ENCODE data around the gene AMACR. TPM values are rescaled to one million over a fixed set of nuclear protein-coding genes. Genes with fewer than 3 reads are reported as not detected.
"Not testable (repeated sequence)": the region's sequence is repeated elsewhere in the genome, so short reads cannot be mapped to it uniquely, and the experiment has no call there.

The AMACR gene
- total and polyA plus RNA-seq, 10 donors, result 3.1 to 9.9 (median 8.9) TPM

DNA sequence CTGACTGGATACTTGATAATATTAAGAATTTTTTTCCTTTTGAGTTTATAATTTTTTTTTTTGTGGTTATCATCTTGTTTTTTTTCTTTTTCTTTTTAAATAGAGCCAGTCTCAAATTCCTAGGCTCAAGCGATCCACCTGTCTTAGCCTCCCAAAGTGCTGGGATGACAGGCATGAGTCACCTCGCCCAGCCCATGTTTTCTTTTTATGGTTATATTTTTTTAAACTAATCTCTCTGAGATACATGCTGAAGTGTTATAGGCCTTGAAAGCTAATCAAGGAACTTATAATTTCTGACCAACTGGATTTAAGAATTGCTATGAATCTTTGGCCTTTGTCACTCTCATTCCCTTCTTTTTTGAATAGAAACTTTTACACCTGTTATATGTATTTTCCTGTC, 6.8 kb upstream of the AMACR start:
- no peak overlapping the region for H3K27ac ChIP-seq
- peaks cover 0 to 14% (median 0%) of the 10 kb centered on the region in 6 donors for H3K36me3 ChIP-seq
- H3K27me3 ChIP-seq (replicated peaks in 1 of 7), result no peaks in the 10 kb centered on the region
- H3K4me1 ChIP-seq, result no peaks in the 10 kb centered on the region
- no peaks in the 10 kb centered on the region for H3K9me3 ChIP-seq
- TF ChIP-seq, protein P1, sequence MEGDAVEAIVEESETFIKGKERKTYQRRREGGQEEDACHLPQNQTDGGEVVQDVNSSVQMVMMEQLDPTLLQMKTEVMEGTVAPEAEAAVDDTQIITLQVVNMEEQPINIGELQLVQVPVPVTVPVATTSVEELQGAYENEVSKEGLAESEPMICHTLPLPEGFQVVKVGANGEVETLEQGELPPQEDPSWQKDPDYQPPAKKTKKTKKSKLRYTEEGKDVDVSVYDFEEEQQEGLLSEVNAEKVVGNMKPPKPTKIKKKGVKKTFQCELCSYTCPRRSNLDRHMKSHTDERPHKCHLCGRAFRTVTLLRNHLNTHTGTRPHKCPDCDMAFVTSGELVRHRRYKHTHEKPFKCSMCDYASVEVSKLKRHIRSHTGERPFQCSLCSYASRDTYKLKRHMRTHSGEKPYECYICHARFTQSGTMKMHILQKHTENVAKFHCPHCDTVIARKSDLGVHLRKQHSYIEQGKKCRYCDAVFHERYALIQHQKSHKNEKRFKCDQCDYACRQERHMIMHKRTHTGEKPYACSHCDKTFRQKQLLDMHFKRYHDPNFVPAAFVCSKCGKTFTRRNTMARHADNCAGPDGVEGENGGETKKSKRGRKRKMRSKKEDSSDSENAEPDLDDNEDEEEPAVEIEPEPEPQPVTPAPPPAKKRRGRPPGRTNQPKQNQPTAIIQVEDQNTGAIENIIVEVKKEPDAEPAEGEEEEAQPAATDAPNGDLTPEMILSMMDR (IDR thresholded peaks at IDR 0.05 in 8 of 11, conservative IDR thresholded peaks at IDR 0.05 in 3 of 11), result no peak
- TF ChIP-seq POLR2A (IDR thresholded peaks at IDR 0.05), result no peak
- TF ChIP-seq POLR2AphosphoS5 (IDR thresholded peaks at IDR 0.05), result no peak
- 94 to 99% (median 95%) methylated on average over 2 of the region's 2 CpGs for WGBS, 5 donors
- no peak overlapping the region for H3K4me3 ChIP-seq
- intact Hi-C loops (cut with DNase I; ENCODE audit: low total_unique reads), result no loop called here
- DNase-seq, result no peak

DNA sequence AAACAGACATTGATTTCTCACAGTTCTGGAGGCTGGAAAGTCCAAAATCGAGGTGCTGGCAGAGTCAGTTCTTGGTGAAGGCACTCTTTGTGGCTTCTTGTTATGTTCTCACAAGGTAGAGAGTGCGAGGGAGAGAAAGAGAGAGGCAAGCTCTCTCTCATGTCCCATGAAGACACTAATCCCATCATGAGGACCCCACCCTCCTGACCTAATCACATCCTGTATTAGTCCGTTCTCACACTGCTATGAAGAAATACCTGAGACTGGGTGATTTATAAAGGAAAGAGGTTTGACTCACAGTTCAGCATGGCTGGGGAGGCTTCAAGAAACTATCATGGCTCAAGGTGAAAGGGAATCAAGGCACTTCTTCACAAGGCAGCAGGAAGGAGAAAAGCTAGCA, 5.7 kb upstream of the AMACR start:
- Histone ChIP-seq H3K36me3 (peaks cover 0 to 3% (median 0%) of the 10 kb centered on the region in 6 donors), H3K27me3 (replicated peaks in 1 of 7) (no peaks in the 10 kb centered on the region), H3K4me3 (no peak overlapping the region), H3K9me3 (no peaks in the 10 kb centered on the region), H3K4me1 (peaks cover 0 to 9% (median 7%) of the 10 kb centered on the region in 6 donors), H3K27ac (no peak overlapping the region)
- TF ChIP-seq POLR2A (IDR thresholded peaks at IDR 0.05) (no peak), POLR2AphosphoS5 (IDR thresholded peaks at IDR 0.05) (no peak)
- TF ChIP-seq, protein P1 (IDR thresholded peaks at IDR 0.05 in 8 of 11, conservative IDR thresholded peaks at IDR 0.05 in 3 of 11), result no peak
- DNase-seq, result no peak
- 76 to 90% (median 85%) methylated on average over 3 of the region's 3 CpGs for WGBS, 5 donors
- intact Hi-C loops (cut with DNase I; ENCODE audit: low total_unique reads), result no loop called here

DNA sequence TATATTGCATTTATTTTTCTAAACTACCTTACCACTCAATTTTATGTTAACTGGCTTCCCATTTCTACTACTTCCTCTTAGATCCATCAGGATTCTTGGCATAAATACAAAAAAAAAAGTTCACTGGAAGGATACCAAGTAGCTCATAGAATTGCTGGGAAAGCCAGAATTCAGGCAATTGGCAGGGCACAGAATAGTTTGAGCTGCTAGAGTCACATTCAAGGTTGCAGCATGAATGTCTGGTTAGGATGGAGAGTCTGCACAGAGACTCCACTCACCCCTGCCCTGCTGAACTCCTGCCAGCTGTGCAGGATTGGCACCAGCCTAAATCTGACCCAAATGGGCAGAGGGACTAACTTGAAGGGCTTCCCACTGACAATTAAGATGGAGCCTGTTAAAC, 4.9 kb upstream of the AMACR start:
- intact Hi-C loops (cut with DNase I; ENCODE audit: low total_unique reads), result no loop called here
- H3K36me3 ChIP-seq, result no peaks in the 10 kb centered on the region
- H3K4me3 ChIP-seq, result no peak overlapping the region
- TF ChIP-seq POLR2AphosphoS5 (IDR thresholded peaks at IDR 0.05), result no peak
- TF ChIP-seq POLR2A (IDR thresholded peaks at IDR 0.05), result no peak
- TF ChIP-seq, protein P1 (IDR thresholded peaks at IDR 0.05 in 8 of 11, conservative IDR thresholded peaks at IDR 0.05 in 3 of 11), result no peak
- H3K9me3 ChIP-seq, result no peaks in the 10 kb centered on the region
- no peak overlapping the region for H3K27ac ChIP-seq
- DNase-seq, result no peak
- peaks cover 0 to 12% (median 8%) of the 10 kb centered on the region in 6 donors for H3K4me1 ChIP-seq
- no peaks in the 10 kb centered on the region for H3K27me3 ChIP-seq (replicated peaks in 1 of 7)

DNA sequence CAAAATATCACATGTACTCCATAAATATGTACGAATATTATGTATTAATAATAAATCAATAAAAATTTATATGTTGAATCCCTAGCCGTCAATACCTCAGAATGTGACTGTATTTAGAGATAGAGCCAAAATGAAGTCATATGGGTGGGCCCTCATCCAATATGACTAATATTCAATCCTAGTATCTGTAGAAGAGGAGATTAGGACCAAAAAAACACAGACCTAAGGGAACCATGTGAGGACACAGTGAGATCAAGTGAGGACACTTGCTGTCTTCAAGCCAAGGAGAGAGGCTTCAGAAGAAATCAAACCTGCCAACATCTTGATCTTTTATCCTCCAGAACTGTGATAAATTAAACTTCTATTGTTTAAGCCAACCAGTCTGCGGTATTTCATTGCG, 3.7 kb upstream of the AMACR start:
- intact Hi-C loops (cut with DNase I; ENCODE audit: low total_unique reads), result no loop called here
- WGBS, 5 donors, result 84 to 95% (median 94%) methylated on average over 4 of the region's 4 CpGs

DNA sequence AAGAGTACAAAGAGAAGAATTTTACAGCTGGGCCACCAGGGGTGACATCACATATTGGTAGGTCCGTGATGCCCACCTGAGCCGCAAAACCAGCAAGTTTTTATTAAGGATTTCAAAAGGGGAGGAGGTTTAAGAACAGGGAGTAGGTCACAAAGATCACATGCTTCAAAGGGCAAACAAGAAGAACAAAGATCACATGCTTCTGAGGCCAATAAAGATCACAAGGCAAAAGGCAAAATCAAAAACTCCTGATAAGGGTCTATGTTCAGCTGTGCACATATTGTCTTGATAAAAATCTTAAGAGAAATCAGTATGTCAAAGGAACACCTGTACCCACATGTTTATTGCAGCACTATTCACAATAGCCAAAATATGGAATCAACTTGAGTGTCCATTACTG, 2.3 kb upstream of the AMACR start:
- not testable (repeated sequence) for DNase-seq

More for the DNA sequence above, 3.7 kb upstream of the AMACR start:
- H3K27me3 ChIP-seq (replicated peaks in 1 of 7), result no peaks in the 10 kb centered on the region
- H3K36me3 ChIP-seq, result no peaks in the 10 kb centered on the region
- H3K27ac ChIP-seq, result no peak overlapping the region
- peaks cover 5 to 23% (median 18%) of the 10 kb centered on the region in 6 donors for H3K4me1 ChIP-seq
- no peak overlapping the region for H3K4me3 ChIP-seq
- no peaks in the 10 kb centered on the region for H3K9me3 ChIP-seq
- no peak for TF ChIP-seq POLR2AphosphoS5 (IDR thresholded peaks at IDR 0.05)
- TF ChIP-seq, protein P1 (IDR thresholded peaks at IDR 0.05 in 8 of 11, conservative IDR thresholded peaks at IDR 0.05 in 3 of 11), result no peak
- no peak for TF ChIP-seq POLR2A (IDR thresholded peaks at IDR 0.05)
- DNase-seq, result no peak

More for the DNA sequence above, 2.3 kb upstream of the AMACR start:
- H3K9me3 ChIP-seq; intact Hi-C loops (cut with DNase I; ENCODE audit: low total_unique reads); H3K27ac ChIP-seq; H3K4me3 ChIP-seq; H3K36me3 ChIP-seq; H3K27me3 ChIP-seq (replicated peaks in 1 of 7): not testable (repeated sequence)
- 69 to 96% (median 89%) methylated on average over 2 of the region's 2 CpGs for WGBS, 5 donors
- H3K4me1 ChIP-seq, result peaks cover 5 to 31% (median 20%) of the 10 kb centered on the region in 6 donors
